Right lobe of liver (tissue), 6 donors: ENCODE data around the gene COL23A1. TPM values are rescaled to one million over a fixed set of nuclear protein-coding genes. Genes with fewer than 3 reads are reported as not detected.

Experiments used
- ATAC-seq, 4 donors: fragments of 200-7000 bp; cut with Tn5 transposase; one replicate each; pipeline ENCODE4 v1.9.1; 2020; ENCODE audit warnings: mild to moderate bottlenecking in 4 of 4, moderate library complexity in 4 of 4
- DNase-seq, 3 donors: peaks; one replicate each; pipeline ENCODE4 v3.0.0-alpha.2; 2020
- H3K27ac ChIP-seq, 3 donors: fragments of 200-600 bp; one replicate each; pipeline ENCODE4 v1.8.0; 2022
- H3K27me3 ChIP-seq, 2 donors: fragments of 200-600 bp; one replicate each; pipeline ENCODE4 v1.8.0; 2022
- H3K36me3 ChIP-seq, 4 donors: fragments of 200-600 bp; sonication (generic) in 1 of 4; one replicate each; pipeline versions ENCODE4 v1.5.1 to v1.8.0; 2017 to 2022; ENCODE audit warnings: control low read depth in 1 of 4
- H3K4me1 ChIP-seq, 4 donors: fragments of 200-600 bp; sonication (generic) in 1 of 4; one replicate each; pipeline versions ENCODE4 v1.5.1 to v1.8.0; 2017 to 2022; ENCODE audit warnings: control low read depth in 1 of 4
- H3K4me3 ChIP-seq, 3 donors: fragments of 200-600 bp; one replicate each; pipeline ENCODE4 v1.8.0; 2022
- H3K9me3 ChIP-seq, 4 donors: fragments of 200-600 bp; sonication (generic) in 1 of 4; one replicate each; pipeline versions ENCODE4 v1.5.1 to v1.8.0; 2017 to 2022; ENCODE audit warnings: control low read depth in 1 of 4
- CTCF ChIP-seq, 4 donors: fragments of 200-600 bp in 3 of 4; fragments of 450-650 bp in 1 of 4; IDR thresholded peaks; one replicate each; pipeline versions ENCODE4 v1.5.1 to v1.8.0; 2016 to 2022; ENCODE audit warnings: antibody characterized with exemption in 4 of 4, mild to moderate bottlenecking in 2 of 4
- POLR2A ChIP-seq: fragments of 450-650 bp; IDR thresholded peaks from one replicate; pipeline ENCODE4 v1.6.1; 2017; ENCODE audit warnings: antibody characterized with exemption, mild to moderate bottlenecking
- WGBS: methylation state at CpG from one replicate; pipeline ENCODE4 v1.1.6; 2018; ENCODE audit warnings: low coverage, low lambda C conversion rate; ENCODE audit not compliant: insufficient coverage; ENCODE audit errors: missing lambda C conversion rate; 5-methylcytosine and 5-hydroxymethylcytosine counted together
- intact Hi-C, 2 donors: fragments of 100-400 bp; cut with DNase I; formaldehyde crosslinking; loops; one replicate each; pipeline versions ENCODE4 v1.11.2 to v1.14.1; 2022
- total RNA-seq, 6 experiments: library from RNA; depleted of rRNA in 2 of 6; stranded (reverse); fragments of >200 nt in 2 of 6; fragmentation: NEBNext Ultra II Directional in 3 of 6; extraction: Animal tissue kit (Norgen Biotek cat#: 25700) in 3 of 6; gene quantifications; one replicate each; pipeline versions ENCODE4 v1.1.0 to v1.2.4, GENCODE V29; 2016 to 2023
- donor health status: DM: no; HTN: yes; CAD: no.
- donor health status: DM: no; HTN: no; CAD: no.
- donor health status: DM: no; HTN: no; CAD: no.
- donor health status: DM: no; HTN: yes; CAD: no.
- donor health status: DM: no; HTN: yes; CAD: no.

The COL23A1 gene
- total RNA-seq, 6 experiments from 2014 or later: 0.25 to 1.2 (median 0.50) TPM

DNA sequence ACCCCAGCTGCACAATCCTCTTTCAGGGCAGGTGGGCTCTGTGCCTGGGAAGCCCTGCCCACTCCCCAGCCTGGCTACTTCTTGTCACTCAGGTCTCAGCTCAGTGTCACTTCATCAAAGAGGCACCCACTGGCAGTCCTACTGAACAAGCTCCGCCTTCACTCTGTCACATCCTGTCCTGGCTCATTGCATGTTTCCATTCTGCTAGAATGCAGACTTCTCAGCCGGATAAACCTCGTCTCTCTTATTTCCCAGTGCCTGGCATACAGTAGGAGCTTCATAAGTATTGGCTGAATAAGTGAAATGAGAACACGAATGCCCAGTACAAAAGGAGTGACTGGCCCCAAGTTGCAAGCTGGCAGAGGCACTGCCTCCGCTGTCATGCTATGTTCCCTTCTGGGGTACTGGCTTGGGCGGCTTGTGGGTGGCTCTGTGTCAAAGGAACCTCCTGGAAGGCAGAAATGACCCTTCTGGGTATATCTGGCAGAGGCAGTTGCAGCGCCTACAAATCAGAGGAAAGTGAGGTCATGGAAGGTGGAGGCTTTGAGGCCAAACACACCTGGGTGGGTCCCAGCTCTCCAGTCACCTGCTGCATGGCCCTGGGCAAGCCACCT is 259.3 kb downstream of the COL23A1 start:
- ATAC-seq (peak; percentile 4 to 33 (median 15)), DNase-seq (peak in 1 of 3 donors; percentile 39)
- no peaks in the 10 kb centered on the region for H3K27me3 ChIP-seq
- H3K4me1 ChIP-seq: peaks cover 6 to 47% (median 22%) of the 10 kb centered on the region in 4 donors
- 54% methylated on average over 4 of the region's 7 CpGs for WGBS
- TF ChIP-seq POLR2A (no peak), CTCF (IDR thresholded peaks at IDR 0.05) (no peak)
- peak overlapping the region; percentile 39 to 56 (median 54) for H3K27ac ChIP-seq
- H3K4me3 ChIP-seq: no peak overlapping the region
- no peaks in the 10 kb centered on the region for H3K9me3 ChIP-seq
- H3K36me3 ChIP-seq: no peaks in the 10 kb centered on the region
- intact Hi-C loops: no loop called here

- Histone ChIP-seq H3K4me3 (no peak overlapping the region), H3K27me3 (no peaks in the 10 kb centered on the region), H3K27ac (no peak overlapping the region), H3K36me3 (no peaks in the 10 kb centered on the region), H3K4me1 (peaks cover 6 to 31% (median 13%) of the 10 kb centered on the region in 4 donors), H3K9me3 (no peaks in the 10 kb centered on the region)
- DNase-seq: peak in 1 of 3 donors; percentile 39
- ATAC-seq: no peak
- 76% methylated on average over 2 of the region's 18 CpGs for WGBS
- TF ChIP-seq CTCF (IDR thresholded peaks at IDR 0.05) (no peak), POLR2A (no peak)
- intact Hi-C loops: no loop called here
Measured at GRCh38 chr5:178328826-178329730, 261.1 kb downstream of the COL23A1 start.

DNA sequence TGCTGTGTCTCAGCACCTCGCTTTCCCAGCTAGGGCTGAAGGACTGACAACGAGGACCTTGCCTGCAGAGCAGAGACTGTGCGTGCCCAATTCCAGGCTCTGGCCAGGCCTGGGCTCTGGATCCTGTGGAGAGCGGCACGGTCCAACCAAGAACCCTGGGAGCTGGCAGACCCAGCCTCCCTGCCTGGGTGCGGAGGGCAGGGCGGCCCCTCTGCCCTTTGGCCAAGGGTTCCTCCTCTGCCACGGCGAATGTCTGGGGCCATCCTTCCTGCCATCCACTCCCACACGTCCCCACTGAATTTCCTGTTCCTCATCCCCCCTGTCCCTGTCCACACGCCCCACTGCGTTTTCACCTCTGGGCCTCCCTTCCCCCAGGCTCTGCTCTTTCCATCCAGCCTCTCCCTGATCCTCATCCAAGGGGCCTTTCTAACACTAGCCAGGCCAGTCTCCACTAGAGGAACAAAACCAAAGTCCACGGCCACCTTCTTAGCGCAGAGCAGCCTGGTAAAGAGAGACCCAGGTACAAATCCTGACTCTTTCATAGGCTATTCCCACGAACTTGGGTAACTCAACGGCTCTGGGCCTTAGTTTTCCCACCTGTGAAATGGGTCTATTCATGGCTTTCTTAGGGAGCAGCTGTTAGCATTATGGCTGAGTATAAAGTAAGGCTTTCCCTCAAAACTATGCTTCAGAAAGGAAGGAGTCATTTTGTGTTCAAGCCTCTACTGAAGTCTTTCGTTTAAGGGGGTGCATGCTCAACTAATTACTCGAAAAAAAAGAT is 262.1 kb downstream of the COL23A1 start:
- H3K27ac ChIP-seq: no peak overlapping the region
- intact Hi-C loops: no loop called here
- TF ChIP-seq POLR2A (no peak), CTCF (IDR thresholded peaks at IDR 0.05) (no peak)
- peaks cover 6 to 28% (median 13%) of the 10 kb centered on the region in 4 donors for H3K4me1 ChIP-seq
- WGBS: 74% methylated on average over 11 of the region's 18 CpGs
- H3K4me3 ChIP-seq: no peak overlapping the region
- H3K27me3 ChIP-seq: no peaks in the 10 kb centered on the region
- ATAC-seq (no peak), DNase-seq (peak in 1 of 3 donors; percentile 40)
- H3K9me3 ChIP-seq: no peaks in the 10 kb centered on the region
- H3K36me3 ChIP-seq: no peaks in the 10 kb centered on the region

- 92% methylated on average over 2 of the region's 10 CpGs for WGBS
- ATAC-seq (no peak), DNase-seq (no peak)
- H3K9me3 ChIP-seq: no peaks in the 10 kb centered on the region
- intact Hi-C loops: no loop called here
- peaks cover 6 to 21% (median 12%) of the 10 kb centered on the region in 4 donors for H3K4me1 ChIP-seq
- no peak overlapping the region for H3K27ac ChIP-seq
- no peaks in the 10 kb centered on the region for H3K36me3 ChIP-seq
- TF ChIP-seq CTCF (IDR thresholded peaks at IDR 0.05) (no peak), POLR2A (no peak)
- H3K4me3 ChIP-seq: no peak overlapping the region
- no peaks in the 10 kb centered on the region for H3K27me3 ChIP-seq
Measured at GRCh38 chr5:178327446-178327845, 262.7 kb downstream of the COL23A1 start.
